B cell (primary cell): ENCODE data around the gene PCDHA1. TPM values are rescaled to one million over a fixed set of nuclear protein-coding genes. Genes with fewer than 3 reads are reported as not detected.

Experiments
- ATAC-seq: fragments of 200-7000 bp; cut with Tn5 transposase; one replicate; pipeline ENCODE4 v1.10.0; 2021; ENCODE audit warnings: low read depth, mild to moderate bottlenecking, moderate number of reproducible peaks, moderate library complexity
- CTCF ChIA-PET: fragments of 350-600 bp; sonication (Branson Sonifier 250); formaldehyde crosslinking; loops from one replicate; lab custom pipeline; 2021; ENCODE audit warnings: antibody characterized with exemption, inconsistent platforms; lab: Charles Lee
- POLR2A ChIA-PET: fragments of 350-600 bp; sonication (Branson Sonifier 250); formaldehyde crosslinking; loops from one replicate; lab custom pipeline; 2021; ENCODE audit warnings: antibody characterized with exemption; lab: Charles Lee
- DNase-seq: peaks from one replicate; pipeline ENCODE4 v3.0.0; 2013
- H2AFZ ChIP-seq: 2 replicates; pipeline ENCODE4 v1.6.1; 2012; ENCODE audit warnings: mild to moderate bottlenecking, low read depth, low read length; ENCODE audit not compliant: insufficient read depth, poor library complexity, severe bottlenecking
- H3K27ac ChIP-seq, 2 donors: 1 replicate in 1 of 2; 2 replicates in 1 of 2; pipeline ENCODE4 v1.5.1; 2012 to 2013; ENCODE audit warnings: low read length in 2 of 2, mild to moderate bottlenecking in 2 of 2, moderate library complexity in 1 of 2
- H3K27me3 ChIP-seq, 4 experiments: fragments of 200-600 bp in 1 of 4; sonication (generic) in 1 of 4; replicated peaks in 1 of 4; 1 replicate in 2 of 4; 2 replicates in 2 of 4; pipeline versions ENCODE4 v1.6.1 to v1.7.0; 2013 to 2016; ENCODE audit warnings: low read length in 3 of 4, mild to moderate bottlenecking in 2 of 4, mixed read lengths in 1 of 4, moderate library complexity in 1 of 4; ENCODE audit not compliant: insufficient read depth in 4 of 4, control insufficient read depth in 3 of 4; ENCODE audit errors: control extremely low read depth in 1 of 4
- H3K36me3 ChIP-seq, 2 experiments: replicated peaks in 1 of 2; 1 replicate in 1 of 2; 2 replicates in 1 of 2; pipeline versions ENCODE4 v1.6.1 to v1.7.1; 2013; ENCODE audit warnings: low read length in 1 of 2; ENCODE audit not compliant: insufficient read depth in 2 of 2, control insufficient read depth in 1 of 2; ENCODE audit errors: control extremely low read depth in 1 of 2, extremely low read depth in 1 of 2
- H3K4me1 ChIP-seq, 2 donors: fragments of 200-600 bp in 1 of 2; sonication (generic) in 1 of 2; 1 replicate in 1 of 2; 2 replicates in 1 of 2; pipeline versions ENCODE4 v1.5.1 to v1.6.1; 2013 to 2017; ENCODE audit warnings: low read length in 2 of 2; ENCODE audit not compliant: control insufficient read depth in 2 of 2, insufficient read depth in 2 of 2
- H3K4me2 ChIP-seq: replicated peaks from 2 replicates; pipeline ENCODE3; 2012; ENCODE audit warnings: mild to moderate bottlenecking, low read depth, low read length; ENCODE audit not compliant: poor library complexity, severe bottlenecking
- H3K4me3 ChIP-seq, 5 experiments: fragments of 200-600 bp in 1 of 5; sonication (generic) in 1 of 5; 1 replicate in 3 of 5; 2 replicates in 2 of 5; pipeline versions ENCODE4 v1.5.1 to v1.7.0; 2011 to 2016; ENCODE audit warnings: low read length in 4 of 5, mild to moderate bottlenecking in 4 of 5, low read depth in 2 of 5, control low read depth in 1 of 5, moderate library complexity in 1 of 5; ENCODE audit not compliant: insufficient read depth in 1 of 5; ENCODE audit errors: control extremely low read depth in 1 of 5, extremely low read depth in 1 of 5
- H3K79me2 ChIP-seq: fragments of 200-600 bp; sonication (generic); one replicate; pipeline ENCODE4 v1.6.0; 2016; ENCODE audit warnings: low read length; ENCODE audit not compliant: control insufficient read depth, insufficient read depth
- H3K9ac ChIP-seq: fragments of 200-600 bp; sonication (generic); 2 replicates; pipeline ENCODE4 v1.6.1; 2017; ENCODE audit warnings: mild to moderate bottlenecking, low read length, moderate library complexity
- H3K9me3 ChIP-seq, 3 donors: one replicate each; pipeline versions ENCODE4 v1.6.1 to v1.7.1; 2013; ENCODE audit warnings: low read length in 2 of 3; ENCODE audit not compliant: control insufficient read depth in 2 of 3, insufficient read depth in 1 of 3; ENCODE audit errors: control extremely low read depth in 1 of 3
- H4K20me1 ChIP-seq: 2 replicates; pipeline ENCODE4 v1.6.0; 2012; ENCODE audit warnings: mild to moderate bottlenecking, low read length; ENCODE audit not compliant: insufficient read depth, control insufficient read depth, poor library complexity, severe bottlenecking
- H3K27ac Mint-ChIP-seq: one replicate; pipeline ENCODE4 v1.8.0; 2021; ENCODE audit warnings: mixed read lengths
- H3K27me3 Mint-ChIP-seq: one replicate; pipeline ENCODE4 v1.8.0; 2021; ENCODE audit warnings: mixed read lengths
- H3K4me1 Mint-ChIP-seq: one replicate; pipeline ENCODE4 v1.8.0; 2021; ENCODE audit warnings: mixed read lengths
- H3K4me3 Mint-ChIP-seq: one replicate; pipeline ENCODE4 v1.8.0; 2021; ENCODE audit warnings: mixed read lengths
- H3K9me3 Mint-ChIP-seq: one replicate; pipeline ENCODE4 v1.8.0; 2022; ENCODE audit warnings: mixed read lengths; ENCODE audit not compliant: insufficient read depth
- EZH2 ChIP-seq: IDR thresholded peaks from 2 replicates; pipeline ENCODE4 v1.6.1; 2012; ENCODE audit warnings: borderline replicate concordance, low read depth, mild to moderate bottlenecking, moderate library complexity, low read length; ENCODE audit not compliant: insufficient read depth, poor library complexity, severe bottlenecking
- WGBS: methylation state at CpG from one replicate; pipeline ENCODE4 v1.1.5; 2013; ENCODE audit warnings: missing lambda C conversion rate; ENCODE audit not compliant: insufficient coverage; 5-methylcytosine and 5-hydroxymethylcytosine counted together
- intact Hi-C: fragments of 100-400 bp; cut with micrococcal nuclease; formaldehyde crosslinking; loops from one replicate; pipeline ENCODE4 v1.10.0; 2022
- polyA plus RNA-seq: library from polyadenylated mRNA; depleted of rRNA; stranded (reverse); fragments of >200 nt; gene quantifications from 2 replicates; pipeline ENCODE4 v1.2.3, GENCODE V29; 2012
- total RNA-seq, 2 donors: library from RNA; stranded (reverse); fragments of 120-200 nt in 1 of 2; gene quantifications; 1 replicate in 1 of 2; 2 replicates in 1 of 2; pipeline versions ENCODE4 v1.2.3 to v1.2.4, GENCODE V29; 2013 to 2022
- TF ChIP-seq, protein P1 (sequence below): fragments of 200-600 bp; IDR thresholded peaks from one replicate; pipeline ENCODE4 v1.8.0; 2022; ENCODE audit warnings: antibody characterized with exemption, mild to moderate bottlenecking

PCDHA1 gene
- total and polyA plus RNA-seq, 2 donors (not counting 1 experiment from before 2014, with no cell fraction given) = not detected

DNA sequence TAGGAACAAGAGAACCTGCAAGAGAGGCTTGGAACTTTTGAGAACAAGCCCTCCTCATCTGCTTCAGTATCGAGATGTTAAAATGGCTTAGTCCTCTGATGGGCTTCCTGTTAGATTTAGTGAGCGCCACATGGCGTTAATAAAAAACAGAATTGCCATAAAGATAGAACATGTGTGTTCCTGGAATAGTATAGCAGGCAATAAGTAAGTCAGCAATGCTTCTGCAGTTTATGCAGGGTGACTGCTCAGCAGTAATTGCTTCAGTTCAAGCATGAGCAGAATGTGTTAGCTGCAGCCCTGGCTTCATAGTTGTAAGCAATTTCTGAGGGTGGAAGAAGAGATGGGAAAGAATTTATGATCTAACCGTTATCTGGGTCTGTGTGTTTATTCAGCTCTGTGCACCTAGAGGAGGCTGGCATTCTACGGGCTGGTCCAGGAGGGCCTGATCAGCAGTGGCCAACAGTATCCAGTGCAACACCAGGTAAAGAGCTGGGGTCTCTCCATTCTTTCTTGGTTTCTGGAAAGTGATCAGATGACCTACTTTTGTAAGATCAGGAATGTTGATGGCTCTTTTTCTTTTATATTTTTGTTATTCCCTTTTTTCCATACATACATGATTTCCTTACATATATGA lies 196.3 kb downstream of the PCDHA1 start:
- H3K4me2 ChIP-seq = no peak overlapping the region

DNA sequence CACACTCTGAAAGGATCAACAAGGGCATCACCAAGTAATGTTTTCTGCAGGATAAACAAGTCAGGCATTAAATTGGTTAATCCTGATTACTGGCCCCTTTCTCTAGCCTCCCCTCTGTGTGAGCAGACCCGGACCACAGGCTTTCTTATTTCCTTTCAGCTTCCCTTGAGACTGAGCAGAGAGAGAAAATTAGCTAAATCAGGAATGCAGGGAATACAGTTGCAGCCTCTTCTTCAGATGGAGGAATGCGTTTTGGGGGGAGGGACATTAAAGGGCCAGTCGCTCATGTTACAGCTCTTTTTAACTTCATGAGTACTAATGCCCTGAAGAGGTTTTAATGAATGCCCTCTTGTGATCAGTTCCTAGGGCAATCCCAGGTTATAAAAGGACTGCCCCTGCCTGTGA lies 200.2 kb downstream of the PCDHA1 start:
- intact Hi-C loops = no loop called here

More for the DNA sequence above, 196.3 kb downstream of the PCDHA1 start:
- no peaks in the 10 kb centered on the region for H3K9me3 ChIP-seq
- no peaks in the 10 kb centered on the region for H3K9me3 Mint-ChIP-seq
- no peaks in the 10 kb centered on the region for H3K4me1 ChIP-seq
- H4K20me1 ChIP-seq = no peaks in the 10 kb centered on the region
- no peaks in the 10 kb centered on the region for H3K27me3 ChIP-seq
- no peak overlapping the region for H3K27ac Mint-ChIP-seq
- intact Hi-C loops = no loop called here
- no peaks in the 10 kb centered on the region for H3K79me2 ChIP-seq
- H3K27ac ChIP-seq = no peak overlapping the region
- H2AFZ ChIP-seq = no peak overlapping the region
- H3K9ac ChIP-seq = no peak overlapping the region
- DNase-seq (no peak), ATAC-seq (no peak)
- peaks cover 10% of the 10 kb centered on the region for H3K27me3 Mint-ChIP-seq
- WGBS = 88% methylated on average over 4 of the region's 5 CpGs
- H3K4me3 ChIP-seq = no peak overlapping the region
- no peak overlapping the region for H3K4me3 Mint-ChIP-seq
- H3K4me1 Mint-ChIP-seq = no peaks in the 10 kb centered on the region
- POLR2A ChIA-PET = no interaction called here
- no peaks in the 10 kb centered on the region for H3K36me3 ChIP-seq
- CTCF ChIA-PET = no interaction called here
- TF ChIP-seq, protein P1, sequence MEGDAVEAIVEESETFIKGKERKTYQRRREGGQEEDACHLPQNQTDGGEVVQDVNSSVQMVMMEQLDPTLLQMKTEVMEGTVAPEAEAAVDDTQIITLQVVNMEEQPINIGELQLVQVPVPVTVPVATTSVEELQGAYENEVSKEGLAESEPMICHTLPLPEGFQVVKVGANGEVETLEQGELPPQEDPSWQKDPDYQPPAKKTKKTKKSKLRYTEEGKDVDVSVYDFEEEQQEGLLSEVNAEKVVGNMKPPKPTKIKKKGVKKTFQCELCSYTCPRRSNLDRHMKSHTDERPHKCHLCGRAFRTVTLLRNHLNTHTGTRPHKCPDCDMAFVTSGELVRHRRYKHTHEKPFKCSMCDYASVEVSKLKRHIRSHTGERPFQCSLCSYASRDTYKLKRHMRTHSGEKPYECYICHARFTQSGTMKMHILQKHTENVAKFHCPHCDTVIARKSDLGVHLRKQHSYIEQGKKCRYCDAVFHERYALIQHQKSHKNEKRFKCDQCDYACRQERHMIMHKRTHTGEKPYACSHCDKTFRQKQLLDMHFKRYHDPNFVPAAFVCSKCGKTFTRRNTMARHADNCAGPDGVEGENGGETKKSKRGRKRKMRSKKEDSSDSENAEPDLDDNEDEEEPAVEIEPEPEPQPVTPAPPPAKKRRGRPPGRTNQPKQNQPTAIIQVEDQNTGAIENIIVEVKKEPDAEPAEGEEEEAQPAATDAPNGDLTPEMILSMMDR = no peak
- no peak for TF ChIP-seq EZH2

More for the DNA sequence above, 200.2 kb downstream of the PCDHA1 start:
- H3K27ac ChIP-seq = no peak overlapping the region
- no peak overlapping the region for H3K4me3 Mint-ChIP-seq
- WGBS = 17% methylated on average over 2 of the region's 3 CpGs
- no peak overlapping the region for H3K4me3 ChIP-seq
- no peaks in the 10 kb centered on the region for H3K4me1 Mint-ChIP-seq
- H3K4me1 ChIP-seq = no peaks in the 10 kb centered on the region
- no peaks in the 10 kb centered on the region for H3K27me3 ChIP-seq
- DNase-seq (no peak), ATAC-seq (no peak)
- H3K27ac Mint-ChIP-seq = no peak overlapping the region
- H3K79me2 ChIP-seq = no peaks in the 10 kb centered on the region
- no peak overlapping the region for H2AFZ ChIP-seq
- H3K9me3 Mint-ChIP-seq = no peaks in the 10 kb centered on the region
- no peak overlapping the region for H3K4me2 ChIP-seq
- H3K36me3 ChIP-seq = no peaks in the 10 kb centered on the region
- H3K9me3 ChIP-seq = no peaks in the 10 kb centered on the region
- ChIA-PET POLR2A (no interaction called here), CTCF (interaction anchor here (0.6 kb wide), 1 partner anchor 209 kb away, joined by 3 read pairs; no protein-coding TSS in a partner anchor)
- TF ChIP-seq, protein P1 = no peak
- TF ChIP-seq EZH2 = no peak
- H4K20me1 ChIP-seq = no peaks in the 10 kb centered on the region
- no peak overlapping the region for H3K9ac ChIP-seq
- peaks cover 10% of the 10 kb centered on the region for H3K27me3 Mint-ChIP-seq
